Measurements from ENCODE around the gene RCCD1. TPM values are rescaled to one million over a fixed set of nuclear protein-coding genes. Genes with fewer than 3 reads are reported as not detected.

Gene RCCD1
- total and polyA plus RNA-seq, 9 of the 15 experiments (the other 6 are each of a cell fraction or from before 2014, with no cell fraction given): 11.1 to 51.4 (median 24.7) TPM

- FAIRE-seq (no peak), DNase-seq (ENCODE audit: extremely low read depth in 1 of 4, low spot score in 3 of 4) (no peak), ATAC-seq (peak; percentile 18)
- Histone ChIP-seq H4K20me1 (replicated peaks; ENCODE audit: control insufficient read depth, insufficient read depth, low read length) (no peaks in the 10 kb centered on the region), H3K9me1 (ENCODE audit: control insufficient read depth, insufficient read depth, low read length) (no peaks in the 10 kb centered on the region), H3K4me1 (replicated peaks in 1 of 2; ENCODE audit: control insufficient read depth in 2 of 2, insufficient read depth in 2 of 2, low read length in 2 of 2) (peaks cover 17 to 41% of the 10 kb centered on the region in 2 experiments), H3K36me3 (ENCODE audit: control insufficient read depth, insufficient read depth, low read length) (peaks cover 100% of the 10 kb centered on the region), H3K27me3 (ENCODE audit: control insufficient read depth in 2 of 2, insufficient read depth in 2 of 2, low read length in 2 of 2) (no peaks in the 10 kb centered on the region), H3K79me2 (ENCODE audit: control insufficient read depth, insufficient read depth, low read length) (peaks cover 6% of the 10 kb centered on the region; the same call in 2 of the 3 replicates), H3K9ac (ENCODE audit: insufficient read depth in 1 of 2, low read depth in 2 of 2, low read length in 2 of 2) (peak overlapping the region; percentile 13 to 32; a peak in 1 of 4 replicates), H3K9me3 (replicated peaks; ENCODE audit: control insufficient read depth, insufficient read depth, low read depth, low read length) (no peaks in the 10 kb centered on the region), H3K4me2 (ENCODE audit: insufficient read depth, low read length) (peak overlapping the region; percentile 15; the same call in 1 of the 2 replicates), H3K27ac (ENCODE audit: extremely low read depth, low read depth, low read length) (peak overlapping the region; percentile 80), H2AFZ (ENCODE audit: low read depth, low read length) (no peak overlapping the region), H3K4me3 (no peak overlapping the region)
- ChIA-PET POLR2A (interaction anchor here (0.6 to 4.7 kb wide), 6 partner anchors 8 to 764 kb away, joined by 3 to 54 read pairs (median 6); partner anchors contain the start of gene MAN2A2), CTCF (ENCODE audit: low intra/inter-chr PET ratio) (interaction anchor here (0.6 kb wide), 2 partner anchors 11 to 629 kb away, joined by 3 to 5 read pairs; no protein-coding TSS in a partner anchor)
- 41% methylated on average over 7 of the region's 7 CpGs for WGBS (ENCODE audit: insufficient coverage, low coverage, missing lambda C conversion rate)
- in situ Hi-C loops (cut with MboI): no loop called here
- intact Hi-C loops (cut with micrococcal nuclease): no loop called here
- BruUV-seq (replicated peaks): no TSS peak
- no peak for TF ChIP-seq TSHZ1 (CRISPR knock-in tag; IDR thresholded peaks at IDR 0.05)
- no peak for TF ChIP-seq ZBTB9 (CRISPR knock-in tag; IDR thresholded peaks at IDR 0.05)
- no peak for TF ChIP-seq CXXC5 (CRISPR knock-in tag; IDR thresholded peaks at IDR 0.05)
- TF ChIP-seq ZNF79 (CRISPR knock-in tag; IDR thresholded peaks at IDR 0.05; ENCODE audit: low read depth): no peak
- TF ChIP-seq CBX5 (IDR thresholded peaks at IDR 0.05; ENCODE audit: borderline replicate concordance, low read depth): no peak
- no peak for TF ChIP-seq NR1H2 (CRISPR knock-in tag; IDR thresholded peaks at IDR 0.05)
These were observed 39.4 kb upstream of the RCCD1 start for GRCh38 chr15:90915216-90915807.

Data from K562 (cell line).